K562 (cell line): ENCODE results near the gene RHOBTB3. TPM values are rescaled to one million over a fixed set of nuclear protein-coding genes. Genes with fewer than 3 reads are reported as not detected.

ENCODE experiments used
- ARID1B ChIP-seq: fragments of 450-650 bp; IDR thresholded peaks from 2 replicates; pipeline ENCODE4 v1.6.1; 2016; ENCODE audit warnings: antibody characterized with exemption, mild to moderate bottlenecking, inconsistent platforms
- HEY1 ChIP-seq: fragments of 250-450 bp; sonication (Bioruptor Pico); IDR thresholded peaks from 2 replicates; pipeline ENCODE4 v1.5.0; 2020; ENCODE audit warnings: mild to moderate bottlenecking, moderate library complexity, borderline replicate concordance
- MYBL2 ChIP-seq, 2 experiments: fragments of 450-650 bp in 1 of 2; sonication (generic) in 1 of 2; formaldehyde crosslinking in 1 of 2; IDR thresholded peaks; 2 replicates each; pipeline versions ENCODE4 v1.6.1 to v1.8.1; 2017 to 2022; ENCODE audit warnings: borderline replicate concordance in 1 of 2, inconsistent platforms in 1 of 2, low read depth in 1 of 2, mild to moderate bottlenecking in 1 of 2, missing genetic modification reagents in 1 of 2, moderate library complexity in 1 of 2
- PRPF4 ChIP-seq: fragments of 200-400 bp; formaldehyde crosslinking; IDR thresholded peaks from one replicate; pipeline ENCODE4 v1.6.1; 2017; ENCODE audit warnings: low read length, low read depth, mild to moderate bottlenecking; ENCODE audit not compliant: insufficient read depth, poor library complexity, severe bottlenecking
- SUPT5H ChIP-seq: fragments of 450-650 bp; IDR thresholded peaks from 2 replicates; pipeline ENCODE4 v1.6.1; 2016
- TEAD2 ChIP-seq: fragments of 450-650 bp; IDR thresholded peaks from 2 replicates; pipeline ENCODE4 v1.6.1; 2016; ENCODE audit warnings: missing genetic modification characterization, control low read depth, missing compliant biosample characterization
- polyA plus RNA-seq, 8 experiments: library from polyadenylated mRNA; depleted of rRNA in 4 of 8; stranded (reverse) in 5 of 8; unstranded in 3 of 8; fragments of >200 nt; fragmentation: Nextera tagmentation in 2 of 8; fragmentation: Illumina TruSeq in 1 of 8; extraction: Ambion mirVana in 2 of 8; extraction: Trizol in 1 of 8; gene quantifications; 2 replicates each; pipeline versions ENCODE4 v1.2.1 to v1.2.3, GENCODE V29; 2011 to 2014; ENCODE audit warnings: inconsistent platforms in 1 of 8, missing spikeins in 1 of 8
- total RNA-seq, 7 experiments: library from RNA; depleted of rRNA in 6 of 7; stranded (reverse); fragments of >200 nt in 6 of 7; fragmentation: Illumina TruSeq in 2 of 7; extraction: Trizol in 2 of 7; gene quantifications; 2 replicates each; pipeline versions ENCODE4 v1.2.1 to v1.2.3, GENCODE V29; 2011 to 2021; ENCODE audit warnings: low replicate concordance in 1 of 7
- TF ChIP-seq, protein P1 (sequence below): sonication (generic); formaldehyde crosslinking; IDR thresholded peaks from 2 replicates; pipeline ENCODE4 v1.9.0; 2022; ENCODE audit warnings: mild to moderate bottlenecking, missing genetic modification reagents
- TF ChIP-seq, protein P2 (sequence below): fragments of 250-450 bp; sonication (Bioruptor Pico); IDR thresholded peaks from 2 replicates; pipeline ENCODE4 v1.4.0; 2020
- TF ChIP-seq, protein P3 (sequence below): fragments of 450-650 bp; IDR thresholded peaks from 2 replicates; pipeline ENCODE4 v1.6.1; 2018; ENCODE audit not compliant: partially characterized antibody
- TF ChIP-seq, protein P4 (sequence below): sonication (generic); formaldehyde crosslinking; IDR thresholded peaks from 2 replicates; pipeline ENCODE4 v1.8.1; 2023; ENCODE audit warnings: missing genetic modification reagents, mild to moderate bottlenecking, borderline replicate concordance

RHOBTB3 gene
- total and polyA plus RNA-seq, 9 of the 15 experiments (the other 6 are each of a cell fraction or from before 2014, with no cell fraction given): 39.7 to 143 (median 115) TPM

- TF ChIP-seq PRPF4: no peak
- no peak for TF ChIP-seq TEAD2 (tag)
- TF ChIP-seq MYBL2 (IDR thresholded peaks at IDR 0.05; ENCODE audit: low read depth): no peak
- no peak for TF ChIP-seq MYBL2 (CRISPR knock-in tag; IDR thresholded peaks at IDR 0.05; ENCODE audit: borderline replicate concordance)
- TF ChIP-seq, protein P1, sequence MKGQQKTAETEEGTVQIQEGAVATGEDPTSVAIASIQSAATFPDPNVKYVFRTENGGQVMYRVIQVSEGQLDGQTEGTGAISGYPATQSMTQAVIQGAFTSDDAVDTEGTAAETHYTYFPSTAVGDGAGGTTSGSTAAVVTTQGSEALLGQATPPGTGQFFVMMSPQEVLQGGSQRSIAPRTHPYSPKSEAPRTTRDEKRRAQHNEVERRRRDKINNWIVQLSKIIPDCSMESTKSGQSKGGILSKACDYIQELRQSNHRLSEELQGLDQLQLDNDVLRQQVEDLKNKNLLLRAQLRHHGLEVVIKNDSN (CRISPR knock-in tag): no peak
- TF ChIP-seq, protein P2, sequence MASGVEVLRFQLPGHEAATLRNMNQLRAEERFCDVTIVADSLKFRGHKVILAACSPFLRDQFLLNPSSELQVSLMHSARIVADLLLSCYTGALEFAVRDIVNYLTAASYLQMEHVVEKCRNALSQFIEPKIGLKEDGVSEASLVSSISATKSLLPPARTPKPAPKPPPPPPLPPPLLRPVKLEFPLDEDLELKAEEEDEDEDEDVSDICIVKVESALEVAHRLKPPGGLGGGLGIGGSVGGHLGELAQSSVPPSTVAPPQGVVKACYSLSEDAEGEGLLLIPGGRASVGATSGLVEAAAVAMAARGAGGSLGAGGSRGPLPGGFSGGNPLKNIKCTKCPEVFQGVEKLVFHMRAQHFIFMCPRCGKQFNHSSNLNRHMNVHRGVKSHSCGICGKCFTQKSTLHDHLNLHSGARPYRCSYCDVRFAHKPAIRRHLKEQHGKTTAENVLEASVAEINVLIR (CRISPR knock-in tag): no peak
- 0 out of 2 replicates have a peak, but pooled peaks have one; percentile 32 for TF ChIP-seq SUPT5H
- TF ChIP-seq HEY1 (CRISPR knock-in tag): no peak
- TF ChIP-seq, protein P3, sequence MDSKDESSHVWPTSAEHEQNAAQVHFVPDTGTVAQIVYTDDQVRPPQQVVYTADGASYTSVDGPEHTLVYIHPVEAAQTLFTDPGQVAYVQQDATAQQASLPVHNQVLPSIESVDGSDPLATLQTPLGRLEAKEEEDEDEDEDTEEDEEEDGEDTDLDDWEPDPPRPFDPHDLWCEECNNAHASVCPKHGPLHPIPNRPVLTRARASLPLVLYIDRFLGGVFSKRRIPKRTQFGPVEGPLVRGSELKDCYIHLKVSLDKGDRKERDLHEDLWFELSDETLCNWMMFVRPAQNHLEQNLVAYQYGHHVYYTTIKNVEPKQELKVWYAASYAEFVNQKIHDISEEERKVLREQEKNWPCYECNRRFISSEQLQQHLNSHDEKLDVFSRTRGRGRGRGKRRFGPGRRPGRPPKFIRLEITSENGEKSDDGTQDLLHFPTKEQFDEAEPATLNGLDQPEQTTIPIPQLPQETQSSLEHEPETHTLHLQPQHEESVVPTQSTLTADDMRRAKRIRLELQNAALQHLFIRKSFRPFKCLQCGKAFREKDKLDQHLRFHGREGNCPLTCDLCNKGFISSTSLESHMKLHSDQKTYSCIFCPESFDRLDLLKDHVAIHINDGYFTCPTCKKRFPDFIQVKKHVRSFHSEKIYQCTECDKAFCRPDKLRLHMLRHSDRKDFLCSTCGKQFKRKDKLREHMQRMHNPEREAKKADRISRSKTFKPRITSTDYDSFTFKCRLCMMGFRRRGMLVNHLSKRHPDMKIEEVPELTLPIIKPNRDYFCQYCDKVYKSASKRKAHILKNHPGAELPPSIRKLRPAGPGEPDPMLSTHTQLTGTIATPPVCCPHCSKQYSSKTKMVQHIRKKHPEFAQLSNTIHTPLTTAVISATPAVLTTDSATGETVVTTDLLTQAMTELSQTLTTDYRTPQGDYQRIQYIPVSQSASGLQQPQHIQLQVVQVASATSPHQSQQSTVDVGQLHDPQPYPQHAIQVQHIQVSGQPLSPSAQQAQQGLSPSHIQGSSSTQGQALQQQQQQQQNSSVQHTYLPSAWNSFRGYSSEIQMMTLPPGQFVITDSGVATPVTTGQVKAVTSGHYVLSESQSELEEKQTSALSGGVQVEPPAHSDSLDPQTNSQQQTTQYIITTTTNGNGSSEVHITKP: no peak
- TF ChIP-seq ARID1B: 0 out of 2 replicates have a peak, but pooled peaks have one; percentile 8
- TF ChIP-seq, protein P4, sequence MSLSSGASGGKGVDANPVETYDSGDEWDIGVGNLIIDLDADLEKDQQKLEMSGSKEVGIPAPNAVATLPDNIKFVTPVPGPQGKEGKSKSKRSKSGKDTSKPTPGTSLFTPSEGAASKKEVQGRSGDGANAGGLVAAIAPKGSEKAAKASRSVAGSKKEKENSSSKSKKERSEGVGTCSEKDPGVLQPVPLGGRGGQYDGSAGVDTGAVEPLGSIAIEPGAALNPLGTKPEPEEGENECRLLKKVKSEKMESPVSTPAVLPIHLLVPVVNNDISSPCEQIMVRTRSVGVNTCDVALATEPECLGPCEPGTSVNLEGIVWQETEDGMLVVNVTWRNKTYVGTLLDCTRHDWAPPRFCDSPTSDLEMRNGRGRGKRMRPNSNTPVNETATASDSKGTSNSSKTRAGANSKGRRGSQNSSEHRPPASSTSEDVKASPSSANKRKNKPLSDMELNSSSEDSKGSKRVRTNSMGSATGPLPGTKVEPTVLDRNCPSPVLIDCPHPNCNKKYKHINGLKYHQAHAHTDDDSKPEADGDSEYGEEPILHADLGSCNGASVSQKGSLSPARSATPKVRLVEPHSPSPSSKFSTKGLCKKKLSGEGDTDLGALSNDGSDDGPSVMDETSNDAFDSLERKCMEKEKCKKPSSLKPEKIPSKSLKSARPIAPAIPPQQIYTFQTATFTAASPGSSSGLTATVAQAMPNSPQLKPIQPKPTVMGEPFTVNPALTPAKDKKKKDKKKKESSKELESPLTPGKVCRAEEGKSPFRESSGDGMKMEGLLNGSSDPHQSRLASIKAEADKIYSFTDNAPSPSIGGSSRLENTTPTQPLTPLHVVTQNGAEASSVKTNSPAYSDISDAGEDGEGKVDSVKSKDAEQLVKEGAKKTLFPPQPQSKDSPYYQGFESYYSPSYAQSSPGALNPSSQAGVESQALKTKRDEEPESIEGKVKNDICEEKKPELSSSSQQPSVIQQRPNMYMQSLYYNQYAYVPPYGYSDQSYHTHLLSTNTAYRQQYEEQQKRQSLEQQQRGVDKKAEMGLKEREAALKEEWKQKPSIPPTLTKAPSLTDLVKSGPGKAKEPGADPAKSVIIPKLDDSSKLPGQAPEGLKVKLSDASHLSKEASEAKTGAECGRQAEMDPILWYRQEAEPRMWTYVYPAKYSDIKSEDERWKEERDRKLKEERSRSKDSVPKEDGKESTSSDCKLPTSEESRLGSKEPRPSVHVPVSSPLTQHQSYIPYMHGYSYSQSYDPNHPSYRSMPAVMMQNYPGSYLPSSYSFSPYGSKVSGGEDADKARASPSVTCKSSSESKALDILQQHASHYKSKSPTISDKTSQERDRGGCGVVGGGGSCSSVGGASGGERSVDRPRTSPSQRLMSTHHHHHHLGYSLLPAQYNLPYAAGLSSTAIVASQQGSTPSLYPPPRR: no peak
- TF ChIP-seq, all 486 proteins: peak for 8
Observed at GRCh38 chr5:95743877-95744276, 12.7 kb downstream of the RHOBTB3 start (continued).
